Measurements from ENCODE around the gene LOXL1.

GRCh38 chr15:73950479-73950830 is 24.2 kb downstream of the LOXL1 start:
- TF ChIP-seq, protein P1, sequence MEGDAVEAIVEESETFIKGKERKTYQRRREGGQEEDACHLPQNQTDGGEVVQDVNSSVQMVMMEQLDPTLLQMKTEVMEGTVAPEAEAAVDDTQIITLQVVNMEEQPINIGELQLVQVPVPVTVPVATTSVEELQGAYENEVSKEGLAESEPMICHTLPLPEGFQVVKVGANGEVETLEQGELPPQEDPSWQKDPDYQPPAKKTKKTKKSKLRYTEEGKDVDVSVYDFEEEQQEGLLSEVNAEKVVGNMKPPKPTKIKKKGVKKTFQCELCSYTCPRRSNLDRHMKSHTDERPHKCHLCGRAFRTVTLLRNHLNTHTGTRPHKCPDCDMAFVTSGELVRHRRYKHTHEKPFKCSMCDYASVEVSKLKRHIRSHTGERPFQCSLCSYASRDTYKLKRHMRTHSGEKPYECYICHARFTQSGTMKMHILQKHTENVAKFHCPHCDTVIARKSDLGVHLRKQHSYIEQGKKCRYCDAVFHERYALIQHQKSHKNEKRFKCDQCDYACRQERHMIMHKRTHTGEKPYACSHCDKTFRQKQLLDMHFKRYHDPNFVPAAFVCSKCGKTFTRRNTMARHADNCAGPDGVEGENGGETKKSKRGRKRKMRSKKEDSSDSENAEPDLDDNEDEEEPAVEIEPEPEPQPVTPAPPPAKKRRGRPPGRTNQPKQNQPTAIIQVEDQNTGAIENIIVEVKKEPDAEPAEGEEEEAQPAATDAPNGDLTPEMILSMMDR (optimal IDR thresholded peaks at IDR 0.05 in 1 of 3, IDR thresholded peaks at IDR 0.05 in 1 of 3, conservative IDR thresholded peaks at IDR 0.05 in 1 of 3; ENCODE audit: extremely low read depth in 1 of 3, insufficient read depth in 2 of 3, low read length in 3 of 3): no peak
- TF ChIP-seq EZH2 (IDR thresholded peaks at IDR 0.05; ENCODE audit: low read length): no peak

Data from keratinocyte (primary cell).